SK-N-SH (cell line): ENCODE results near the gene CCRL2.

Experiments used
- CTCF ChIP-seq: fragments of 200-600 bp; sonication (generic); IDR thresholded peaks from 2 replicates; pipeline ENCODE4 v1.6.1; 2017; ENCODE audit warnings: antibody characterized with exemption, mild to moderate bottlenecking, moderate library complexity
- POLR2AphosphoS5 ChIP-seq: IDR thresholded peaks from 2 replicates; pipeline ENCODE4 v1.6.1; 2012; ENCODE audit warnings: low read depth, low read length
- RAD21 ChIP-seq: IDR thresholded peaks from 2 replicates; pipeline ENCODE4 v1.6.1; 2012; ENCODE audit warnings: mild to moderate bottlenecking, low read length
- SIN3A ChIP-seq: IDR thresholded peaks from 2 replicates; pipeline ENCODE4 v1.6.1; 2012; ENCODE audit warnings: low read depth, mild to moderate bottlenecking, low read length, moderate library complexity, borderline replicate concordance
- SMC3 ChIP-seq: IDR thresholded peaks from 2 replicates; pipeline ENCODE4 v1.6.1; 2012; ENCODE audit warnings: low read depth, low read length, improper control_type of control experiment
- TAF1 ChIP-seq: IDR thresholded peaks from 2 replicates; pipeline ENCODE4 v1.6.1; 2012; ENCODE audit warnings: low read depth, mild to moderate bottlenecking, low read length, moderate library complexity, borderline replicate concordance
- USF1 ChIP-seq: IDR thresholded peaks from 2 replicates; pipeline ENCODE4 v1.4.0; 2012; ENCODE audit warnings: low read depth, borderline replicate concordance
- TF ChIP-seq, protein P1 (sequence below): IDR thresholded peaks from 2 replicates; pipeline ENCODE4 v1.4.0; 2012; ENCODE audit warnings: low read depth

DNA sequence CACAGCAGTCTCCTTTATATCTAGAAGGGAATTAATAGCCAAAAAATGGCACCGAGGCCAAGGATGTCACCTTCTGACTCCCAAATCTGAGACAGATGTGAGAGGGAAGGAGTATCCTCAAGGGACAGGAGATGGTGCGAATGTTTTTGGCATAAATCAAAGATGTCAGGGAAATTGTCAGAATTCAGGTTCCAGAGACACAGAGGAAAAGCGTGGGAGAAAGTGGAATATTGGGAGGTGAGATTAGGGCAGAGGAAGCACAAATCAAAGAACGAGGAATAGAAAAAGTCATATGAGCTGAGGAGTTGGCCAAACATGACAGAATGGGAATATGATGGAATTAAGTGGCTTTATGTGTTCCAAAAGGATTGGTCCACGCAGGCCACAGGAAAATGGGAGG, 6.2 kb upstream of the CCRL2 start:
- TF ChIP-seq, protein P1, sequence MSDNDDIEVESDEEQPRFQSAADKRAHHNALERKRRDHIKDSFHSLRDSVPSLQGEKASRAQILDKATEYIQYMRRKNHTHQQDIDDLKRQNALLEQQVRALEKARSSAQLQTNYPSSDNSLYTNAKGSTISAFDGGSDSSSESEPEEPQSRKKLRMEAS: no peak
- no peak for TF ChIP-seq CTCF
- no peak for TF ChIP-seq SMC3
- no peak for TF ChIP-seq POLR2AphosphoS5
- no peak for TF ChIP-seq RAD21
- no peak for TF ChIP-seq SIN3A
- no peak for TF ChIP-seq USF1
- TF ChIP-seq TAF1: no peak
